ACC112 (cell line): ENCODE results near the gene ADAMTS16.
A peak's percentile ranks its signal among the peaks of the same experiment; 100 is the strongest.

Experiments used
- H2AFZ ChIP-seq: fragments of 200-600 bp; sonication (generic); one replicate; pipeline ENCODE4 v1.6.0; 2017; ENCODE audit warnings: antibody characterized with exemption, low read length; ENCODE audit not compliant: unreplicated experiment
- H3K27ac ChIP-seq: fragments of 200-600 bp; sonication (generic); 2 replicates; pipeline ENCODE4 v1.5.1; 2014; ENCODE audit warnings: low read depth, mild to moderate bottlenecking, antibody characterized with exemption, low read length, moderate library complexity
- H3K27me3 ChIP-seq: fragments of 200-600 bp; sonication (generic); 2 replicates; pipeline ENCODE4 v1.6.1; 2014; ENCODE audit warnings: mild to moderate bottlenecking, antibody characterized with exemption, low read length, moderate library complexity, mixed read lengths; ENCODE audit not compliant: insufficient read depth
- H3K36me3 ChIP-seq: fragments of 200-600 bp; sonication (generic); 2 replicates; pipeline ENCODE4 v1.6.1; 2016; ENCODE audit warnings: mild to moderate bottlenecking, antibody characterized with exemption, low read length, moderate library complexity, mixed read lengths; ENCODE audit not compliant: insufficient read depth
- H3K4me1 ChIP-seq: fragments of 200-600 bp; sonication (generic); one replicate; pipeline ENCODE4 v1.6.1; 2016; ENCODE audit warnings: low read length, mixed read lengths; ENCODE audit not compliant: insufficient read depth, unreplicated experiment, control insufficient read depth
- H3K4me3 ChIP-seq: fragments of 200-600 bp; sonication (generic); 2 replicates; pipeline ENCODE4 v1.5.1; 2014; ENCODE audit warnings: mild to moderate bottlenecking, low read depth, low read length
- H3K79me2 ChIP-seq: fragments of 200-600 bp; sonication (generic); one replicate; pipeline ENCODE4 v1.6.0; 2016; ENCODE audit warnings: low read length; ENCODE audit not compliant: control insufficient read depth, unreplicated experiment, insufficient read depth

The ADAMTS16 gene, protein sequence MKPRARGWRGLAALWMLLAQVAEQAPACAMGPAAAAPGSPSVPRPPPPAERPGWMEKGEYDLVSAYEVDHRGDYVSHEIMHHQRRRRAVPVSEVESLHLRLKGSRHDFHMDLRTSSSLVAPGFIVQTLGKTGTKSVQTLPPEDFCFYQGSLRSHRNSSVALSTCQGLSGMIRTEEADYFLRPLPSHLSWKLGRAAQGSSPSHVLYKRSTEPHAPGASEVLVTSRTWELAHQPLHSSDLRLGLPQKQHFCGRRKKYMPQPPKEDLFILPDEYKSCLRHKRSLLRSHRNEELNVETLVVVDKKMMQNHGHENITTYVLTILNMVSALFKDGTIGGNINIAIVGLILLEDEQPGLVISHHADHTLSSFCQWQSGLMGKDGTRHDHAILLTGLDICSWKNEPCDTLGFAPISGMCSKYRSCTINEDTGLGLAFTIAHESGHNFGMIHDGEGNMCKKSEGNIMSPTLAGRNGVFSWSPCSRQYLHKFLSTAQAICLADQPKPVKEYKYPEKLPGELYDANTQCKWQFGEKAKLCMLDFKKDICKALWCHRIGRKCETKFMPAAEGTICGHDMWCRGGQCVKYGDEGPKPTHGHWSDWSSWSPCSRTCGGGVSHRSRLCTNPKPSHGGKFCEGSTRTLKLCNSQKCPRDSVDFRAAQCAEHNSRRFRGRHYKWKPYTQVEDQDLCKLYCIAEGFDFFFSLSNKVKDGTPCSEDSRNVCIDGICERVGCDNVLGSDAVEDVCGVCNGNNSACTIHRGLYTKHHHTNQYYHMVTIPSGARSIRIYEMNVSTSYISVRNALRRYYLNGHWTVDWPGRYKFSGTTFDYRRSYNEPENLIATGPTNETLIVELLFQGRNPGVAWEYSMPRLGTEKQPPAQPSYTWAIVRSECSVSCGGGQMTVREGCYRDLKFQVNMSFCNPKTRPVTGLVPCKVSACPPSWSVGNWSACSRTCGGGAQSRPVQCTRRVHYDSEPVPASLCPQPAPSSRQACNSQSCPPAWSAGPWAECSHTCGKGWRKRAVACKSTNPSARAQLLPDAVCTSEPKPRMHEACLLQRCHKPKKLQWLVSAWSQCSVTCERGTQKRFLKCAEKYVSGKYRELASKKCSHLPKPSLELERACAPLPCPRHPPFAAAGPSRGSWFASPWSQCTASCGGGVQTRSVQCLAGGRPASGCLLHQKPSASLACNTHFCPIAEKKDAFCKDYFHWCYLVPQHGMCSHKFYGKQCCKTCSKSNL

DNA sequence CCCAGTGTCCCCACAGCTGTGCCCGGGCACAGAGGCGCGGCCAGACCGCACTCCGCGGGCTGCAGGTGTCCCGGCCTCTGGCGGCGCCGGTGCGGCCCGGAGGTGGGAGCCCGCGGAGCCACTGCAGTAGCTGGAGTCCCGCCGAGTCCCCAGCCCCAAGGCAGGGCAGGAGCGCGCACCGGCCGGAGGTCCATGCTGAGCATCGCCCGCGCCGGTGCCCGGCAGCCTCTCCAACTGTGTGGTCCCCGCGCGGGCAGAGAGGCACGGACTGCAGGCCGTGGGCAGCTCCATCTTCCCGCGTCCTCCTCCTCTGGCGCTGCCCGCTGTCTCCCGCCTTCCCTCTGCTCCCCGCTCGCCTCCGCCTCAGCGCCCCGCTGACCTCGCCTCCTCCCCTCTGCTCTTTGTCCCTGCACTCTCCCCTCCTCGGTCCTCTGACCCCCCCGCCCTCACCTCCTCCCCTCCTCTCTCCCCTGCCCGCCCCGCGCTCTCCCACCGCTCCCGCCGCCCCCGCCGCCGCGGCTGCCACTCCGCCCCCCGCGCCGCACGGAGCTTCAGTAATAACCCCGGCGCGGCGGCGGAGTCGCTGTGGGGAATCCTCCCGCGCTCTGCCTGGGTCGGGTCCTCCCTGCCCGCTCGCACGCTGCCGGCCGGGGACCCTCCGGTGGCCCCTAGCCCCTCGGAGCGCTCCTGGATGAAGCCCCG is at the start of gene ADAMTS16:
Gene ADAMTS16, plus strand, starts transcription at position 554 of the 702 bp plus-strand sequence. Its CDS starts 138 bp downstream, at position 692.
- Histone ChIP-seq H3K27ac (no peak within 1 kb of the TSS), H3K79me2 (no peaks in the 10 kb centered on the region), H3K4me3 (peak within 1 kb of the TSS; percentile 26; the same call in 1 of the 2 replicates), H3K27me3 (peaks cover 27% of the 10 kb centered on the region), H3K36me3 (no peaks in the 10 kb centered on the region), H3K4me1 (no peaks in the 10 kb centered on the region), H2AFZ (no peak within 1 kb of the TSS)

DNA sequence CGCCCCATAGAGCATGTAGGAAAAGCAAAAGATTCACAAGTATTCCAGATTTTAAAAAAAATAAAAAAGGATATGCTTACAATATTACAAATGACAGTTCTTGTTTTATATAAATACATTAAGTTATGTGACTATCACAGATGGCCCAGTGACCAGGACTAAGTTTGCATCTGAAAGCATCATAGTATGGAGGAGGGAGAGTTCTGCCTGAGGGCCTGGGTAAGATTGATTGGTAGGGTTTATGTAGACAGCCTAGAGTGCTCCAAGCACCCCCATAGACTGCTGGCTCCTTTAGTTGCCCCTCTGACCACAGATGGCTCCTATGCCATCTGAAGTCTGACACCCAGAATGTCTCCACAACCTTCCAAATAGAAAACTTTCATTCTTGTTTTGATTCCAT is 48.0 kb upstream of the ADAMTS16 start:
- Histone ChIP-seq H2AFZ (no peak overlapping the region), H3K4me1 (no peaks in the 10 kb centered on the region), H3K36me3 (no peaks in the 10 kb centered on the region), H3K4me3 (no peak overlapping the region), H3K27me3 (no peaks in the 10 kb centered on the region), H3K79me2 (no peaks in the 10 kb centered on the region), H3K27ac (no peak overlapping the region)

DNA sequence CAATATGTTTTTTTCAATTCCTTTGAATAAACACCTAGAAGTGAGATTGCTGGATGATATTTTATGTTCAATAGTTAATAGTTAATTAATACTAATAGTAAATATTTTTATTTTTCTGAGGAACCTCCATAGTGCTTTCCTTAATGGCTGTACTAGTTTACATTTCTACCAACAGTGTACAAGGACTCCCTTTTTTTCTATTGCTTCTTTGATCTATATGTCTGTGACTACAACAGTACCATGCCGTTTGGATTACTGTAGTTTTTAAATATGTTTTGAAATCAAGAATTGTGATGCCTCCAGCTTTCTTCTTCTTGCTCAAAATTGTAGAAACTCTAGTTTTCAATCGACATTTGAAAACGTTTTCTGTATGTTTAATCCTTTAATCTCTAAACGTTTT is 39.5 kb upstream of the ADAMTS16 start:
- no peak overlapping the region for H3K4me3 ChIP-seq
- H3K79me2 ChIP-seq, result no peaks in the 10 kb centered on the region
- H3K27me3 ChIP-seq, result no peaks in the 10 kb centered on the region
- H3K36me3 ChIP-seq, result no peaks in the 10 kb centered on the region
- H3K27ac ChIP-seq, result no peak overlapping the region
- H3K4me1 ChIP-seq, result no peaks in the 10 kb centered on the region
- no peak overlapping the region for H2AFZ ChIP-seq

DNA sequence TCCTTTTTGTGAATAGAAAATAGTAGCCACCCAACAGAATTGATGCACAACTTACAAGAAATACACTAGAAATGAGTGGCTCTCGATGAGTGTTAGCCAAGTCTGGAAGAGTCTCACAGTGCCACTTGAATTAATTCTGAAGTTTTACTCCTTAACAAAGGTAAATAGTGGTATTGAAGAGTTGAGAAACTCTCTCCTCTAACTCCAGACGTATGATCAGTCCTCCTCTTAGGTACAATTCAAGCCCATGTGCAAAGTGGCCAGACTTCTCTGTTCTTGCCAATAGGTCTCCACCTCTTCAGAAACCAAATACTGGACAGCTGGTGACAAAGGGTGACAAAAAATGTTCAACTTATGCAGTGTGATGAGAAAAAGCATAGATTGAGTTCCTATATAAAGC is 38.5 kb upstream of the ADAMTS16 start:
- no peaks in the 10 kb centered on the region for H3K27me3 ChIP-seq
- H3K79me2 ChIP-seq, result no peaks in the 10 kb centered on the region
- no peak overlapping the region for H2AFZ ChIP-seq
- H3K4me3 ChIP-seq, result no peak overlapping the region
- no peak overlapping the region for H3K27ac ChIP-seq
- no peaks in the 10 kb centered on the region for H3K4me1 ChIP-seq
- no peaks in the 10 kb centered on the region for H3K36me3 ChIP-seq

DNA sequence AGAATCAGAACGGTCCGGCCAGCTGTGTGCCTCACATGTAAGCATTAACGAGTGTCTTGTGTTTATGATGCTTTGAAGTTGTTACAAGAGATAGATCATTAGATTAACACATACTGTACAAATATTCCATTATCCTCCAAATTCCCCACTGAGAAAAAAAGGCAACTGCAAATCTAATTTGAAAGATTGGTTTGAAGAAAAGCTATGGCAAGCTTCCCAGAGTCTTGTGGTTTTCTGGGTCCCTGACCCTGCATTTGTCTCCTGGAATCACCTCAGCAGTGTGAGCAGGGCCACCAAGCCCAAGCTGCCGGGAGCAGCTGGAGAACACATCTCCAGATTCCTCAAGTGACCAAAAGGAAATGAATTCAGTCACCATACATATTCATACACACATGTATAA is 36.9 kb upstream of the ADAMTS16 start:
- Histone ChIP-seq H3K4me1 (no peaks in the 10 kb centered on the region), H3K27ac (no peak overlapping the region), H3K79me2 (no peaks in the 10 kb centered on the region), H2AFZ (no peak overlapping the region), H3K4me3 (no peak overlapping the region), H3K27me3 (no peaks in the 10 kb centered on the region), H3K36me3 (no peaks in the 10 kb centered on the region)

DNA sequence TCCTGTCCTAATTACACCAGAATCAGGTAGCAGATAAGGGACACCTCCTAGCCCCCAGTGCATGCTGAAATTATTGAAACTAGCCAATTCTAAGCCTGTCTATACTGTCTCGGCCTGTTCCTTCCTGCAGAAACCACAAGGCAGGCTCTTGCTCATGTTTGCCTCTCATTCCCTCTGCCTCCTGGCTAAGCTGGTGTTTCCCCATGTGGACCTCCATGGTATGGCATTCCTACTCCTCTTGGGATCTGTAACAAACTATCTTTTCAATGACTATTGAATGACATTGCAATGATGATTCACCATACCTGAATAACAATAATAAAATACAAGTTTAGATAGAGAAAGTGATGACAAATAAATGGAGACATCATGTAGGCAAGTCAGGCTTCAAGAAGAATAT is 35.6 kb upstream of the ADAMTS16 start:
- Histone ChIP-seq H2AFZ (no peak overlapping the region), H3K79me2 (no peaks in the 10 kb centered on the region), H3K4me1 (no peaks in the 10 kb centered on the region), H3K27ac (no peak overlapping the region), H3K27me3 (no peaks in the 10 kb centered on the region), H3K4me3 (no peak overlapping the region), H3K36me3 (no peaks in the 10 kb centered on the region)

DNA sequence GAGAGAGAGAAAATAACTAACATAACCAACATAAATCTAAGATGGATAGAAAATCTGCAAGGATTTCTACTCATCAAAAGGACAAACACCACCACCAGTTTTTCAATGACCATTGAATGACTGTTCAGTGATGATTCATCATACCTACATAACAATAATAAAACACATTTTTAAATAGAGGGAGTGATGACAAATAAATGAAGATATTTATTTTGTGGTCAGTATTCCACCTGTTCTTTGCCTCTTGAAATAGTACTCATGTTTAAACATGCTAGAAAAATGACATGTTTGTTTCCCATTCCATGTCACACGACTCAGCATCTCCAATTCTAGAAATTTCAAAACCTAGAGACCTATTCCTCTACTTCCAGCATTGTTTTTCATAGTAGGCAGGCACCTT is 34.6 kb upstream of the ADAMTS16 start:
- H3K79me2 ChIP-seq, result no peaks in the 10 kb centered on the region
- H3K4me3 ChIP-seq, result no peak overlapping the region
- no peaks in the 10 kb centered on the region for H3K27me3 ChIP-seq
- H3K27ac ChIP-seq, result no peak overlapping the region
- no peak overlapping the region for H2AFZ ChIP-seq
- H3K4me1 ChIP-seq, result no peaks in the 10 kb centered on the region
- H3K36me3 ChIP-seq, result no peaks in the 10 kb centered on the region

DNA sequence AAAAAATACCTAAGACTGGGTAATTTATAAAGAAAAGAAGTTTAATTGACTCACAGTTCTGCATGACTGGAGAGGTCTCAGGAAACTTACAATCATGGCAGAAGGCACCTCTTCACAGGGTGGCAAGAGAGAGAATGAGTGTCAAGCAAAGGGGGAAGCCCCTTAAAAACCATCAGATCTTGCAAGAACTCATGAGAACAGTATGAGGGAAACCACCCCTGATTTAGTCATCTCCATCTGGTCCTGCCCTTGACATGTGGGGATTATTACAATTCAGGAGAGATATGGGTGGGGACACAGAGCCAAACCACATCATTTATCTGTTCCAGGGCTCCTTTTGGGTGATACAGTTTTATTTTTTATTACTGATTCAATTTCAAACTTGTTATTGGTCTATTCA is 23.2 kb upstream of the ADAMTS16 start:
- no peaks in the 10 kb centered on the region for H3K36me3 ChIP-seq
- H3K4me1 ChIP-seq, result no peaks in the 10 kb centered on the region
- H3K79me2 ChIP-seq, result no peaks in the 10 kb centered on the region
- no peak overlapping the region for H3K27ac ChIP-seq
- no peak overlapping the region for H3K4me3 ChIP-seq
- no peaks in the 10 kb centered on the region for H3K27me3 ChIP-seq
- no peak overlapping the region for H2AFZ ChIP-seq

DNA sequence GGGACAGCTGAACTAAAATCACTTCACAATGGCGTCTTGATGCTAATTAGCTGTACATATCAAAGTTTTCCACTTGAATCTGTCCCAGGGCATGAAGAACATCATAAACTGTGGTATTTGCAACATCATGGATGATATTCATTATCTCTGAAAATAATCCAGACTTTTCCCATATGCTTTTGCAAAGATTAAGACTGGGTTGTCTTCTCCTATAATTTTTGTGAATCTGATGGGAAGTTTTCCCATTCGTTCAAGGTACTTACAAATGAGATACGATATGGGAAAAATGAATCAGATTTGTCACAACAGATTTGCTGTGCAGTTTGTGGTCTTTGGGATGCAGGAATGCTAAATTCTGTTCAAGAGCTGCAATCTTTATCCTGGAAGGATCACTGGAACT is 17.4 kb upstream of the ADAMTS16 start:
- H3K27ac ChIP-seq, result no peak overlapping the region

DNA sequence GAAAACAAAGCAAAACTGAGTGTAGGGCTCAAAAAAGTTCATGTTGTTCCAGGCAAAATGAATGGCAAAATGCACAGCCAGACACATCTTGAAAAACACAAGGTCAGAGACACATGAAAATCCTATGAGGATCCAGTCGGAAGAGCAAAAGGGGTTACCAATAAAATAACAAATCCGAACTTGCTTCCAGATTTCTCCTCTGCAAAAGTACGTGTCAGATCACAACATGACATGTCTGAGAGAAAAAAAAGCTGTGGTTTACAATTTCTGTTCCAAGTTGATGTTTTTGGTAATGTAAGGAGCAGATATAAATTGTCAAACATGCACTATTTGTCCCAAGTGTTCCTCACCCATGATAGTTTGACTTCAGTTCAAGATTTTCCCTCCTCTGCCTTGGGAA is 15.9 kb upstream of the ADAMTS16 start:
- no peaks in the 10 kb centered on the region for H3K27me3 ChIP-seq
- no peak overlapping the region for H2AFZ ChIP-seq
- no peak overlapping the region for H3K4me3 ChIP-seq
- no peaks in the 10 kb centered on the region for H3K79me2 ChIP-seq
- no peaks in the 10 kb centered on the region for H3K4me1 ChIP-seq
- H3K36me3 ChIP-seq, result no peaks in the 10 kb centered on the region
- H3K27ac ChIP-seq, result no peak overlapping the region

More for the DNA sequence above, 17.4 kb upstream of the ADAMTS16 start:
- no peaks in the 10 kb centered on the region for H3K36me3 ChIP-seq
- no peaks in the 10 kb centered on the region for H3K4me1 ChIP-seq
- H3K79me2 ChIP-seq, result no peaks in the 10 kb centered on the region
- no peak overlapping the region for H2AFZ ChIP-seq
- H3K4me3 ChIP-seq, result no peak overlapping the region
- H3K27me3 ChIP-seq, result no peaks in the 10 kb centered on the region
